NCI-H187 (cell line): ENCODE results near the gene DNM3.

Experiments used
- DNase-seq, 2 experiments: peaks; one replicate each; lab custom pipeline; 2025; lab: John Stamatoyannopoulos, UW

Gene DNM3

GRCh38 chr1:171817511-171818265 lies 23.6 kb upstream of the DNM3 start:
- no peak for DNase-seq

- DNase-seq = no peak
Measured at GRCh38 chr1:171819946-171820345, 21.4 kb upstream of the DNM3 start.

GRCh38 chr1:171826973-171827372 lies 14.3 kb upstream of the DNM3 start:
- DNase-seq = no peak

- no peak for DNase-seq
Measured at GRCh38 chr1:171828794-171829193, 12.5 kb upstream of the DNM3 start.

GRCh38 chr1:171833091-171833825 lies 8.0 kb upstream of the DNM3 start:
- DNase-seq = no peak

GRCh38 chr1:171834821-171835220 lies 6.5 kb upstream of the DNM3 start:
- DNase-seq = no peak

- no peak for DNase-seq
Measured at GRCh38 chr1:171835891-171836290, 5.4 kb upstream of the DNM3 start.

GRCh38 chr1:171841931-171842761 lies 848 bp downstream of the DNM3 start:
- peak in 1 of 2 experiments; percentile 55 for DNase-seq

GRCh38 chr1:171844381-171844780 lies 3.1 kb downstream of the DNM3 start:
- no peak for DNase-seq

- DNase-seq = no peak
Measured at GRCh38 chr1:171845998-171846397, 4.7 kb downstream of the DNM3 start.

- no peak for DNase-seq
Measured at GRCh38 chr1:171849245-171849898, 8.1 kb downstream of the DNM3 start.

- DNase-seq = no peak
Measured at GRCh38 chr1:171850651-171851350, 9.5 kb downstream of the DNM3 start.

- DNase-seq = no peak
Measured at GRCh38 chr1:171852272-171852671, 11.0 kb downstream of the DNM3 start.

- no peak for DNase-seq
Measured at GRCh38 chr1:171855381-171855780, 14.1 kb downstream of the DNM3 start.

GRCh38 chr1:171858696-171859095 lies 17.4 kb downstream of the DNM3 start:
- no peak for DNase-seq

- no peak for DNase-seq
Measured at GRCh38 chr1:171860696-171861095, 19.4 kb downstream of the DNM3 start.

GRCh38 chr1:171863531-171863930 lies 22.2 kb downstream of the DNM3 start:
- no peak for DNase-seq

GRCh38 chr1:171864308-171864707 lies 23.0 kb downstream of the DNM3 start:
- no peak for DNase-seq

- no peak for DNase-seq
Measured at GRCh38 chr1:171865106-171865505, 23.8 kb downstream of the DNM3 start.

GRCh38 chr1:171867236-171867635 lies 25.9 kb downstream of the DNM3 start:
- DNase-seq = no peak

- DNase-seq = no peak
Measured at GRCh38 chr1:171868217-171868803, 27.0 kb downstream of the DNM3 start.
